BLaER1 (cell line): ENCODE results near the gene RNF38.
A peak's percentile ranks its signal among the peaks of the same experiment; 100 is the strongest.
"Not testable (repeated sequence)": the region's sequence is repeated elsewhere in the genome, so short reads cannot be mapped to it uniquely, and the experiment has no call there.

Experiments used
- H3K27ac ChIP-seq: shearing (Covaris generic); formaldehyde crosslinking; 2 replicates; pipeline ENCODE4 v1.8.1; 2022
- H3K27me3 ChIP-seq: shearing (Covaris generic); formaldehyde crosslinking; 2 replicates; pipeline ENCODE4 v1.8.1; 2022
- H3K36me3 ChIP-seq: shearing (Covaris generic); formaldehyde crosslinking; 2 replicates; pipeline ENCODE4 v1.8.1; 2022
- H3K4me1 ChIP-seq: shearing (Covaris generic); formaldehyde crosslinking; 2 replicates; pipeline ENCODE4 v1.8.1; 2022
- H3K4me2 ChIP-seq: shearing (Covaris generic); formaldehyde crosslinking; 2 replicates; pipeline ENCODE4 v1.8.1; 2022
- H3K4me3 ChIP-seq: shearing (Covaris generic); formaldehyde crosslinking; 2 replicates; pipeline ENCODE4 v1.8.1; 2022
- H3K9ac ChIP-seq: shearing (Covaris generic); formaldehyde crosslinking; 2 replicates; pipeline ENCODE4 v1.8.1; 2022
- H3K9me3 ChIP-seq: shearing (Covaris generic); formaldehyde crosslinking; 2 replicates; pipeline ENCODE4 v1.8.1; 2022
- H4K20me1 ChIP-seq: shearing (Covaris generic); formaldehyde crosslinking; 2 replicates; pipeline ENCODE4 v1.8.1; 2022
- Cebpa-rat ChIP-seq: shearing (Covaris generic); IDR thresholded peaks from 2 replicates; pipeline ENCODE4 v1.8.1; 2022

Gene RNF38

GRCh38 chr9:36322462-36322861 lies 77.6 kb downstream of the RNF38 start:
- H3K9me3 ChIP-seq: peaks cover 8% of the 10 kb centered on the region
- H3K4me1 ChIP-seq: peaks cover 15% of the 10 kb centered on the region
- no peaks in the 10 kb centered on the region for H3K27me3 ChIP-seq
- no peak overlapping the region for H3K4me3 ChIP-seq
- H3K9ac ChIP-seq: no peak overlapping the region
- TF ChIP-seq Cebpa-rat: no peak
- no peak overlapping the region for H3K4me2 ChIP-seq
- H3K27ac ChIP-seq: no peak overlapping the region
- H3K36me3 ChIP-seq: no peaks in the 10 kb centered on the region
- no peaks in the 10 kb centered on the region for H4K20me1 ChIP-seq

GRCh38 chr9:36321903-36322302 lies 78.2 kb downstream of the RNF38 start:
- not testable (repeated sequence) for H3K27ac ChIP-seq, H3K27me3 ChIP-seq, H3K4me2 ChIP-seq, H3K9ac ChIP-seq, H3K36me3 ChIP-seq, H4K20me1 ChIP-seq, H3K4me3 ChIP-seq, H3K9me3 ChIP-seq
- H3K4me1 ChIP-seq: peaks cover 20% of the 10 kb centered on the region

DNA sequence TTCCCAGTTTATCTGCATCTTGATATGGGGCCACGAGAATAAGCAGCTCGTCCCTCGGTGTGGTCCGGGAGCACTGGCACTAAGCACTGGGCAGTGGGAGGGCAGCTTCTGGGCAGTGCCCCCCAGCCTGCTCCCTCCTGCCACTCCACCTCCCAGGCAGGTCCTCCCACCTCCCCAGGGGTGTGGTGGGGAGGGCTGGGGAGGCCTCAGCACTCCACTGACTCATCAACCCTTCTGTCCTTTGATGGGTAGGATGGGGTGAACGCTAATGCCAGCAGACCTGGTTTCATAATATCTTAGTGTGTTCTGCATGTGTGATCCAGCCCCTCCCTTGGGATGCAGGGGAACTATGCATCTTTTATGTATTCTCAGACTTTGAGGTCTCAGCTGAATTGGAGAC lies 79.6 kb downstream of the RNF38 start:
- Histone ChIP-seq H3K9me3 (peaks cover 8% of the 10 kb centered on the region), H3K4me2 (peak overlapping the region; percentile 36), H3K27me3 (no peaks in the 10 kb centered on the region), H3K9ac (no peak overlapping the region), H3K27ac (no peak overlapping the region), H3K36me3 (no peaks in the 10 kb centered on the region), H4K20me1 (no peaks in the 10 kb centered on the region), H3K4me1 (peaks cover 34% of the 10 kb centered on the region), H3K4me3 (no peak overlapping the region)
- TF ChIP-seq Cebpa-rat: no peak

DNA sequence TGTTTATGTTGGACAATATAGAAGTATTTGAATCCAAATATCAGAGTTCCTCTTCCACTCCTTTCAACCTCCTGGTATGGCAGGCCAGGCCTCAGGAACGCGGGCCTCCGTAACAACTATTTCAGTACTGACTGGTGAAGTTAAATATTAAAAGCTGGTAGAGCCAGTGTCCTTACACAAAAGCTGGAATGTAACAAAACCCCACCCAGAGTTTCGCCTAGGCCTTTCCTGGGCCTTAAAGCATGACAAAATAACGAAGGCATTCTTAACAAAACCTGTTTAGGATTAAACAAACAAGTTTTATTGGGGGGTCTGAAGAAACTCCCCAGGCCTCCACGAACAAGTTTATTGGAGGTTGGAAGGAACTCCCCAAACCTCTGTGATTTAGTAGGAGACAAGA lies 80.3 kb downstream of the RNF38 start:
- peaks cover 40% of the 10 kb centered on the region for H3K4me1 ChIP-seq
- TF ChIP-seq Cebpa-rat: no peak
- H4K20me1 ChIP-seq: no peaks in the 10 kb centered on the region
- H3K9ac ChIP-seq: no peak overlapping the region
- H3K27me3 ChIP-seq: no peaks in the 10 kb centered on the region
- no peaks in the 10 kb centered on the region for H3K36me3 ChIP-seq
- H3K9me3 ChIP-seq: peaks cover 8% of the 10 kb centered on the region
- H3K27ac ChIP-seq: no peak overlapping the region
- H3K4me2 ChIP-seq: no peak overlapping the region
- H3K4me3 ChIP-seq: no peak overlapping the region

DNA sequence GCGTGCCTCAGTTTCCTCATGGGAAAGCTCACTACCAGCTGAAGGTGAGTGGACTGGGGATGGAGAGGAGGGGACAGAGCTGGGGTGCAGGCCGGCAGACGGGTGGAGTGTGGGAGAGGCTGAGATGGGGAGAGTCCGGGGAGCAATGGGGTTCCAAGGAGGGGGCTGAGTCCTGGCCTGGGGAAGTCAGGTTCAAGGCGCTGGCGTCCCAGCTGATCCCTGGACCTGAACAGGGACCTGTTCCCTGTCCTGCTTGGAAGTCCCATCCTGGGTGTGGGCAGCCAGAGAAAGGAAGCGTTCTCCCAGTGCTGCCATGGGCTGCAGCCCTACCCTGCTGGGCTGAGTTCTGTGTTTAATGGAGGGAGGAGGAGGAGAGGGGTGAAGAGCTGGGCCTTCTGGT lies 80.9 kb downstream of the RNF38 start:
- no peak for TF ChIP-seq Cebpa-rat
- Histone ChIP-seq H3K4me2 (no peak overlapping the region), H3K27me3 (no peaks in the 10 kb centered on the region)

DNA sequence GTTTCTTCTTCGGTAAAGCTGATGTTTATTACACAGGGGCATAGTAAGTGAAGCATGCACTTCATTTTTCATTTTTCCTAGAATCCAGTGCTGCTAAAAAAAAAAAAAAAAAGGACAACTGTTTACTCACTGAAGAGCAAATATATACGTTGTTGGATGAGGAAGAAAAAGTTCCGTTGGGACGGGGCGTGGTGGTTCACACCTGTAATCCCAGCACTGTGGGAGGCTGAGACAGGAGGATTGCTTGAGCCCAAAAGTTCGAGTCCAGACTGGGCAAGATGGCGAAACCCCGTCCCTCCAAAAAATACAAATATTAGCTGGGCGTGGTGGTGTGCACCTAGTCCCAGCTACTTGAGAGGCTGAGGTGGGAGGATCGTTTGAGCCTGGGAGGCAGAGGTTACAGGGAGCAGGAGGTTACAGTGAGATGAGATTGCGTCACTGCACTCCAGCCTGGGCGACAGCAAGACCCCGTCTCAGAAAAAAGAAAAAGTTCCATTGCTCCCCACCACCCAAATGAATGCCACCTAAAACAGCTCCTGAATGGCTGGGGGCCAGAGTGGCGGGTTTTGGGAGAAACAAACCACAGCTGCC lies 81.8 kb downstream of the RNF38 start:
- no peaks in the 10 kb centered on the region for H4K20me1 ChIP-seq
- 0 out of 2 replicates have a peak, but pooled peaks have one; percentile 35 for TF ChIP-seq Cebpa-rat
- H3K4me3 ChIP-seq: no peak overlapping the region
- peaks cover 44% of the 10 kb centered on the region for H3K4me1 ChIP-seq
- H3K27me3 ChIP-seq: no peaks in the 10 kb centered on the region
- no peak overlapping the region for H3K4me2 ChIP-seq
- peaks cover 8% of the 10 kb centered on the region for H3K9me3 ChIP-seq
- H3K27ac ChIP-seq: no peak overlapping the region
- no peaks in the 10 kb centered on the region for H3K36me3 ChIP-seq
- H3K9ac ChIP-seq: no peak overlapping the region

More for the DNA sequence above, 80.9 kb downstream of the RNF38 start:
- Histone ChIP-seq H3K4me1 (peaks cover 44% of the 10 kb centered on the region), H3K9ac (no peak overlapping the region), H3K36me3 (no peaks in the 10 kb centered on the region), H3K27ac (no peak overlapping the region), H4K20me1 (no peaks in the 10 kb centered on the region), H3K4me3 (no peak overlapping the region), H3K9me3 (peaks cover 8% of the 10 kb centered on the region)

- TF ChIP-seq Cebpa-rat: no peak
- H3K27me3 ChIP-seq: no peaks in the 10 kb centered on the region
- H3K27ac ChIP-seq: no peak overlapping the region
- H3K9ac ChIP-seq: no peak overlapping the region
- H3K4me2 ChIP-seq: no peak overlapping the region
- H3K4me1 ChIP-seq: peaks cover 44% of the 10 kb centered on the region
- no peaks in the 10 kb centered on the region for H4K20me1 ChIP-seq
- H3K4me3 ChIP-seq: no peak overlapping the region
- no peaks in the 10 kb centered on the region for H3K36me3 ChIP-seq
- peaks cover 8% of the 10 kb centered on the region for H3K9me3 ChIP-seq
Observed at GRCh38 chr9:36317766-36318165, 82.3 kb downstream of the RNF38 start.

- Histone ChIP-seq H3K27ac (no peak overlapping the region; the same call in 1 of the 2 replicates), H3K4me3 (no peak overlapping the region), H3K36me3 (no peaks in the 10 kb centered on the region), H3K9ac (no peak overlapping the region), H3K4me1 (peaks cover 44% of the 10 kb centered on the region), H3K27me3 (no peaks in the 10 kb centered on the region), H3K4me2 (peak overlapping the region; percentile 44), H3K9me3 (peaks cover 8% of the 10 kb centered on the region), H4K20me1 (no peaks in the 10 kb centered on the region)
- no peak for TF ChIP-seq Cebpa-rat
Observed at GRCh38 chr9:36316611-36317317, 83.3 kb downstream of the RNF38 start.

DNA sequence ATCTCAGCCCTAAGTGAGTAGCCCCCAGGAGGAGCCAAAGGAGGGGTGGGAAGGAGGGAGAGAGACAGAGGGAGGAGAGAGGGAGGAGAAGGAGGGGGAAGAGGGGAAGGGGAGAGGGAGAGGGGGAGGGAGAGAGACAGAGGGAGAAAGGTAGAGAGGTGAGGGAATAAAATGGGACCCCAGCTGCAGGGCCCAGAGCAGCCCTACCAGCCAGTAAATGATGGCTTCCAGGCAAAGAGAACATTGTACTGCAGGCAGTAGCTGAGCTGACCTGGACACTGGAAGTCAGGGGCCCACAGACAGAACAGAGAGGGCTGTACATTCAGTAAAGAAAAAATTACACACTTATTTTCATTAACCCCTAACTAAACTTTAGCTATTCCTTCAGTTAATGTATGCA lies 84.0 kb downstream of the RNF38 start:
- Histone ChIP-seq H3K4me2 (peak overlapping the region; percentile 44; the same call in 1 of the 2 replicates), H3K27me3 (no peaks in the 10 kb centered on the region), H3K9me3 (peaks cover 3% of the 10 kb centered on the region), H4K20me1 (no peaks in the 10 kb centered on the region), H3K27ac (no peak overlapping the region), H3K9ac (no peak overlapping the region), H3K4me3 (no peak overlapping the region), H3K36me3 (no peaks in the 10 kb centered on the region), H3K4me1 (peaks cover 44% of the 10 kb centered on the region)
- TF ChIP-seq Cebpa-rat: no peak

DNA sequence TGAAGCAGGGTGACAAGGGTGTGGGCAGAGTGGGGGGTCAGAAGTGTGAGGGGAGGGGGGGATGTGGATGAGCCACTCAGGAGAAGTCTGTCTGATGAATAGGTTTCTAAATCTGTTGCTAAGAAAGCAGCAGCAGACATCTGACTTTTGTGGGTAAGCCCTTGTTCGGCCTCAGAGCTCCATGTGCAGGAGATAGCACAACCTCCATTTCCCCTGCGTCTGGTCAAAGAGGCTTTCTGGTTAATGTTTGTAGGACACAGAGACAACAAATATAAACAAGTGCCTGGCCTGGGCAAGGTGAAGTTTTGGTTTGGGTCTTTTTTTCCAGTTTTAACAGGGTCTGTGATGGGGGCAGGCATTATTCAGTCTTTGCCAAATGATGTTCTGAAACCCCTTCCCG lies 84.8 kb downstream of the RNF38 start:
- Histone ChIP-seq H4K20me1 (no peaks in the 10 kb centered on the region), H3K27ac (peak overlapping the region; percentile 33; the same call in 1 of the 2 replicates), H3K27me3 (no peaks in the 10 kb centered on the region), H3K9ac (peak overlapping the region; percentile 1; the same call in 1 of the 2 replicates), H3K9me3 (no peaks in the 10 kb centered on the region), H3K4me1 (peaks cover 37% of the 10 kb centered on the region), H3K4me2 (peak overlapping the region; percentile 53), H3K36me3 (no peaks in the 10 kb centered on the region), H3K4me3 (no peak overlapping the region)
- no peak for TF ChIP-seq Cebpa-rat
